ENCODE results near the gene ZNF672.
"Not testable (repeated sequence)": the region's sequence is repeated elsewhere in the genome, so short reads cannot be mapped to it uniquely, and the experiment has no call there.

The ZNF672 gene

DNA sequence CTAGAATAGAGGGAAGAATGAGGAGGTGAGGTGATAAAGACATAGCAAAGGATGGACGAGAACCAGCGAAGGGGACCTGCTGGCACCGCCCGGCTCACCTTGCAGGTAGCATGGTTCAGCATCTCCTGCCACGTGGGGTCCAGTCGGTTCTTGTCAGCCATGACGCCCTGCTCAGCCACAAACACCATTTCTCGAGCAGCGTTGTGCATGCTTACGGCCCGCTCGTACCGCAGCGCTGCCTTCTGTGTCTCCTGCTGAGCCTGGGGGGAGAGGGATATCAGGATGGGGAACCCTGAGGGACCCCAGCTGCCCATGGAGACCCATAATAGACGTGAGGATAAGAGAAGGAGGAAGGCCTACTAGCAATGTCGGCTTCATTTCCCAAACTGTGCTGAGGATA, 23.7 kb upstream of the ZNF672 start:
- no peak for DNase-seq

DNA sequence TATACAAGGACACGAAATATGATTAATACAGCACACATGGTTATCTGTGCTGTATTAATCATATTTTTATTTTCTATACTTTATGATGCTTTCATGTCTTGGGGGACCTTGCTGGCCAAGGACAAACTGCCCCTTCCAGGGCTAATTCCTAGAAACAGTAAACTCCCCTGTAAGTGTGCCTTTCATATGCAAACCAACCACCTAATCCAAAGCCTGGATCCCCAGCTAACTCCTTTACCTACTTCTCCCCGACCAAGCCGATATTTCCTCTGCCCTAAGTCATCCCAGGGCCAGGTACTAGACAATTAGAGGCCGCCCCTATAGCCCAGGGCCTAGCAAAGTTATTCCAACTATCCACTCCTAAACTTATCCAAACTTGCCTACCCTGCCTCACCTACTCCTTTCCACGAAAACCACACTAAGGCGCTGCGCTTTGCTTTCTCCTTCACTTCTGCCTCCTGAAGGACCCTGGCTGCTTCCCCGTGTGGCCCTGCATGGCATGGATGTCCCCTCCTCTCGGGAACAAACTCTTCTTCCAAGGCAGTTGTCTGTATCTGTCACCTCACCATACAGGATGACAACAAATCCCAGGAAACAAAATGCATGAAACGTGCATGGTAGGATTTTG, 22.5 kb upstream of the ZNF672 start:
- no peak for DNase-seq

DNA sequence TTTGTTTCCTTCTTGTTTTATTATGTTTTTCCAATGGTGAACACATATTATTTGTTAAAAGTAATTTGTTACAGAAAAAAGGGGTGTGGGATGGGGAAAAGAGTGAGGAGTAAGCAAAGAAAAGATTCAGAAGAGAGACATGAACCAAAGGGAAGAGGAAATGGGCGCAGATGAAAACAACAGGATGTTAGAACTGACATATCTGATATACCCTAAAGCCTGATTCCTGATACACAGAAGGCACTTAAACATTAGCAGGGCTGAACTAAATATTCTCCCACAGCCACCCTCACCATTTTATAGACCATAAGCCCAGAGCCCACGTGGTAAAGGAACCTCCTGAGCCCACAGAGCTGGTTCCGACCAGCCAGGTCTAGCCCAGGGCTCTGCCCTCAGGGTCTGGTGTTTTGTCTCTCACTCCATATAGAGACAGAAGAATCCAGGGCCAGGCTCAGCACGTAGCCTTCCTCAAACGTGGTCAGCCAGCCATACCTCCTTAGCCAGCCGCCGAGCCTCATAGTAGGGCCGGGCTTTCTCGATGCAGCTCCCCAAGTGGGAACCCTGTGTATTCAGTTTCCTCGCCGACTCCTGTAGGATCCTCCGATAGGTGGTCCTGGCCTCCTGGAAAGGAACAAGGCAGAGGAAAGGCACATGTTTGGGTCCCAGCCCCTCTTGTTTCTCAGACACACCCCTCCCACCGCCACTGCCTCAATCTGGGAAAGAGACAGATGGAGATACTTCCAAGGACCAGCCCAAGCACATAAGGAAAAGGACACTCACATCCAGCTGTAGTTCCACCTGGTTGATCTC, 21.8 kb upstream of the ZNF672 start:
- no peak for DNase-seq

DNA sequence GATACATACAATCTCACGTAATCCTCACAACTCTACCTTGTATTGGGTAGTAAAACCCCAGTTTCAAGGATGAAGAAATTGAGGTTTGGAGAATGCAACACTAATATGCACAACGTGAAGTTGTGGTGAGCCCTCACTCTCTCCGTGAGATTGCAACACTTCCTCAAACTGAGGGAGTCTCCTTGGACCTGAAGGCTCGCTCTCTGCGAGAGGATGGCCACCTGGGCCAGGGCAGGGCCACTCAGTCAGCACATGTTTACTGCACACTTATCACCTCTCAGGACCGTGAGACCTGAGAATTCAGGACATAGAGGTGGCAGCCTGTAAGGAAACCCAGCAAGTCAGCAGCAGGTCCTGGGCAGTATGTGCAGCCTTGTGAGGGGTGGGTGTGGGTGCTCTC, 21.0 kb upstream of the ZNF672 start:
- DNase-seq = no peak

DNA sequence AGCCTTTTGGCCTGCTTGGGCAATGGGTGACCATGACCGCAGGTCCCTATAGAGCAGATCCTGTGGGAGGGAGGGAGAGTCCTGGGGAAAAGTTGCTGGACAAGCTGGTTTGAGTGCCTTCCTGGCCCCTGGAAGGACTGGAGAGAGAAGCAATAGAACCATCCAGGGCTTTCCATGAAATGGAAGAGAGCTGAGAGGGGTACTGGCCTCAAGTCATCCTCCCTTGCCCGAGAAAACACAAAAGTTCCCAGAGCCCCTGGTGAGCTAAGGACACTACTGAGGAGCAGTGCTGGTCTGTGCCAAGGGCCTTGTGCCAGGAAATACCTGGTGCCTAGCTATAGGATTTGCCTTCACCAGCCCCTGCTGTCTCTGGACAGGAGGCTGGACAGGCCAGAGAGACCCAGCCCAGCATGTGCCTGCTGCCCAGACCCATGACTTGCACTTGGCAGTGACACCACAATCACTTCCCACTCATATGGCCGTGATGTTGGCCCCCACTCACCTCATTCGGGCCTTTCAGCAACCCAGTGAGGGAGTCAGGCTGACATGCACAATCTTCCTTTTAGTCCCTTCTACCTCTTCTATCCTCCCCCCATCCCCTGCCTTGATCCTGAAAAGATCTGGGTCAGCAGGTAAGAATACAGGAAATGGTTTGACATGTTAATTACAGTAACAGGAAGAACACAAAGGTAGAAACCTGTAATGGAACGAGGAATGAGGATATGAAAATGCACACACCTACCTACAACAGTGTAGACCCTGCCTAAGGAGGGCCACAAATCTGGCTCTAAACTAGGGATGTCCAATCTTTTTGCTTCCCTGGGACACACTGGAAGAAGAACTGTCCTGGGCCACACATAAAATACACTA, 19.3 kb upstream of the ZNF672 start:
- no peak for DNase-seq

DNA sequence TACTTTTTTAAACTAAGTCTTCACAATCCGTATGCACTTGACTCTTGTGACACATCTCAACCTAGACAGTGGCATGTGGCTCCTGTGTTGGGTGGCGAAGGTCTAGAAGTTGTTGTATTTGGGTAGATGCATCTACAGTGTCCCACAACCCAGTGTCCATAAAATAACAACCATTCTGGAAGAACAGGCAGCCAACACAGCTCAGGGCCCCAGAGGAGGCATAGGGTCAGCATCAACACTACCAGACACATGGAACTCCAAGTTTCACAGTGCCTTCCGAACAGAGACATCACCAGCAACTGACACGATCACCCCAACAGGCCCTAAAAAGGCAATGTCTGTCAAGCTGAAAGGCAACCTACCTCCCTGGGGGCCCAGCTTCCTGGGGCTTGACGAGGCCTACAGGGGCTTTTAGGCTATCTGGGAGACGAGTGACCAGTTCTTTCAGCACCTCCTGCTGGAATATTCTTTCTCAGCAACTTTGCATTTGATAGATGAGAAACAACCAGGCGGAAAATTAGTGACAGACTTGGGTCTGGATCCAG, 17.9 kb upstream of the ZNF672 start:
- no peak for DNase-seq

DNA sequence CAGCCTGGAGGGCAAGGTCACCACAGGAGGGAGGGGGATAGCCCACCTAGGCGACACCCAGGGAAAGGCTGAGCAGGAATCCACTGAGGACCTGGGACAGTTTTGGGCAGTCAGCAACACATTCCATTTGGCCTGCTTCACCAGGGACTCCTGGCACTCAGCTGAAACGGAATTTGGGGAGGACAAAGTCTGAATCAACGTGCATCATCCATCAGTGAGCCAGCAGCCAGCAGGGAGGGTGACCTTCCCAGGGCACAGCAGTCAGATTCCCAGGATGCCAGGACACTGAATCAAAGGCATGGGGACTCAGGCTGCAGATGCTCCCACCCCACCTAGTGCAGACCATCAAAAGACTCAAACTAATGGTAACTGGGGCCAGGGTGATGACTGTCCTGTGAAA, 16.9 kb upstream of the ZNF672 start:
- no peak for DNase-seq

DNA sequence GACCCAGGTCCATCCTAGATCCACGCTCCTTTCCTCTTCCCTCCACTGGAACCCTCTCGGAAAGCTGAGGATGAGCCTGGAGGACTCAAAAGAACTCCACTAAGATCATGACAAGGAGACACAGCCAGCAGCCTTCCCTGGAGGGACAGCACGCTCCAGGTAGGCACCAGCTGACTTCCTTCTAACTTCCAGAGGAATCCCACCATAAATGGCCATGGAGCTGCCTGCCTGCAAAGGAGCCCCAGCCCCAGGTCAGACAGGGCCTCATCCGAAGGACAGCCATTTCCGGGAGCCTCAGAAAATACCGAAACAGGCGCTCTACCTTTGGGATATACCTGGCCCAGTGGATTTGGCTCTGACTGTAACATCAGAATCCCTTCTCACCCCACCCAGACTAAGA, 16.4 kb upstream of the ZNF672 start:
- DNase-seq = no peak

DNA sequence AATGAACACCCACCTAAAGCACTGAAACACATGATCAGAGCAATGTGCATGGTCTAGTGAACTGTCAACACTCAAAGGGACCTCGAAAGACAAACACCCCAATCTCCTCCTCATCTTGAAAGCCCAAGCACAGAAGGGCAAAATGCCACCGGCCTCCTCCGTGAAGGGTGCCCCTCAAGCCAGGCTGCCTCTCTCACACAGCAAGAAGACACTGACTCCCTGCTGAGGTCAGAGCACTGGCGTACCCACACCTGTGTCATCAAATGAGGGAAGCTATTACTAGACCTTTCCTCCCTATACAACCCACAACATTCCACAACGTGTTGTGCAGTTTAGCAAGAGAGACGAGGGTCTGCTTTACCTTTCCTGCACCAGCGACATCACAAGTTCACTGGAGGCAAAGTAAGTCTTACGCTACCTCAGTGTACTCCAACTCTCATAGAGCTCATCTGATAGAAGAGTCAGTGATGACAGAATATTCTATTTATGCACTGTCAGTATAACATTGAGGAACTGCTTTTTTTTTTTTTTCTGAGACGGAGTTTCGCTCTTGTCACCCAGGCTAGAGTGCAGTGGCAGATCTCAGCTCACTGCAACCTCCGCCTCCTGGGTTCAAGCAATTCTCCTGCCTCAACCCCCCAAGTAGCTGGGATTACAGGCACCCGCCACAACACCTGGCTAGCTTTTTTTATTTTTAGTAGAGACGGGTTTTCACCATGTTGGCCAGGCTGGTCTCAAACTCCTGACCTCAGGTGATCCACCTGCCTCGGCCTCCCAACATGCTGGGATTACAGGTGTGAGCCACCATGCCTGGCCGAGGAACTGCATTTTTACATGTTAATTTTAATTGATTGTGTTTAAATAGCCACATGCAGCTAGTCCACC, 15.6 kb upstream of the ZNF672 start:
- DNase-seq = no peak

DNA sequence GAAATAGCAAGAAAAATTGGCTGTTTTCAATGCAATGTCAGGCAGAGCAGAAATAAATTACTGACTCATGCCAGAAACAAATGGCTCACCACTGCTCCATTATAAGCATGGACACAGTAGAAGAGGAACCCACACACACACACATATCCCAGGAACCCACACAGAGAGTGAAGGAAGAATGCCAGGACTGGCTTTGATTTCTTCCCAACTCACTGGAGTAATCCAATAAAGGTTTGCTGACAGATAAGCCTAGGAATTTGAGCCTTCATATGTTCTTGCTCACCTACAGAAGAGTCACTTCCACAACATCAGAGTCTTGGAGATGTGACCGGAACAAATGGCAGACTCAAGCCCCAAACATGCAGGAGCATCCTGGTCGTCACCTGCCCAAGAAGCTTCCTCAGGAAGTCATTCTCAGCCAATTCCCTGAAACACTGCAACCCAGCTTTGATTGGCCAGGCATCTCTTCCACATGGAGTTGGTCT, 14.5 kb upstream of the ZNF672 start:
- DNase-seq = no peak

DNA sequence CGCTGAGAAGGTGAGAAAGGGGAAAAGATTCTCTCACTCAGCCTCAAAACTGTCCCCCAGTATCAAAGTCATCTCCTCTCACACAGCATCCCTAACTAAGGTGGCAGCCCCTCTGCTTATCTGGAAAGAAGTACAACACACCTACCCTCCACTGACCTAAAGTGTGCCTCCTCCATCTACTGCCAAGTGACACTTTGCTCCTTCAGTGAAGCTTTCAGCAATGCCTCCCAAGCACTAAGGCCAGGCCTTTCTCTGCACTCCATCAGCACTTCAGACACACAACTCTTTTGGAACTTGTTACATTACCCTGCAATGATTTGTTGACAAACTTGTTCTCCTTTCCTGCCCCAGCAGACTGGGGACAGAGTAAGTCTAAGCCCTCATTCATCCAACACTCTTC, 13.7 kb upstream of the ZNF672 start:
- no peak for DNase-seq

DNA sequence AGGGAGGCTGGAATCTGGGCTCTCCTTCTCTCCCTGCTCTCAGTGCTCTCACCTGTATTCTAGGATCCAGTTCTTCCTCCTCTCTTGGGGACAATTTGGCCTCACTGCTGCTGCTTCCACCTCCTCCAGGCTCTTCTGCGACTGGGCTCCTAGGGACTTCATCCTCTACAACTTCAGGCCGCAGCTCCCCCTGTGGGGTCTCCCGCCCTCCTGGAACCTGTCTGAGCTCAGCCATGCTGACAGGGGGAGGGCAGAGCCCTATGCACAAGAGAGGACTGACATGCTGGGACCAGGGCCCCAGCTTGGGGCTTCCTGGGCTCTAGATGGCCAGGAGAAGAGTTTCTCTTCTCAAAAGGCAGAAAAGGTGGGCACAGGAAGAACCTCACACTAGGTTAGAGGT, 13.3 kb upstream of the ZNF672 start:
- DNase-seq = no peak

DNA sequence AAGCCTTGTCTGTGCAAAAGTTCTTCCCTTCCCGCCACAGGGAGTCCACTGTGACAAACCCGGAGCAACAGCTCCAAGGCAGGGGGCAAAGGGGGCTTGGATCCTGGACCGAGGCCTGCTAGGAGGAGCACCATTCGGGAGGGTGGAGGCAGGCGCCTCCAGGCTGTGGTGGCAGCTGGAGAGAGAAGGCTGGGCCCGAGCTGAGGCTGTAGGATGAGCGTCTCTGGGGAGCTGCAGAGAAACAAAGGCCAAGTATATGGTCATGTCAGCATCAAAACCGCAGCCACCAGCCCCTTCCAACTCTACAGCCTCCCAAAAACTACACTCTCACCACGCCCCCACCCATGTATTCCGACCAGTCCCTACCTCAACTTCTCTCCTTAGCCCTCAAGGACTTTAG, 12.9 kb upstream of the ZNF672 start:
- DNase-seq = no peak

DNA sequence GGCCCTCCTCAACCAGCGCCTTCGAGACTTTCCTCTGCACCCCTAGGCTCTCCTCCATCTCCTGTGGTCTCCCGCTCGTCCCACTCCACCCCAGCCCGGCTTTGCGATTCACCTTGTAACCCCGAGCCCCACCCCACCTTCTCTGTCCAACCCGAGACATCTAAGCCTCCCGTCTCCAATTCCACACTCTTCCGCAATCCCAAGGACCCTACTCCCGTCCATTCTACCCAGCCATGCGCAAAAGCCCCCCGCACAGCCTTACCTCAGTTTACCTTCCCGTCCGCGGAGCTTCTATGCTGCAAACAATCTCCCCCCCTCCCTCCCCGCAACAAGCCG, 12.5 kb upstream of the ZNF672 start:
- no peak for DNase-seq

DNA sequence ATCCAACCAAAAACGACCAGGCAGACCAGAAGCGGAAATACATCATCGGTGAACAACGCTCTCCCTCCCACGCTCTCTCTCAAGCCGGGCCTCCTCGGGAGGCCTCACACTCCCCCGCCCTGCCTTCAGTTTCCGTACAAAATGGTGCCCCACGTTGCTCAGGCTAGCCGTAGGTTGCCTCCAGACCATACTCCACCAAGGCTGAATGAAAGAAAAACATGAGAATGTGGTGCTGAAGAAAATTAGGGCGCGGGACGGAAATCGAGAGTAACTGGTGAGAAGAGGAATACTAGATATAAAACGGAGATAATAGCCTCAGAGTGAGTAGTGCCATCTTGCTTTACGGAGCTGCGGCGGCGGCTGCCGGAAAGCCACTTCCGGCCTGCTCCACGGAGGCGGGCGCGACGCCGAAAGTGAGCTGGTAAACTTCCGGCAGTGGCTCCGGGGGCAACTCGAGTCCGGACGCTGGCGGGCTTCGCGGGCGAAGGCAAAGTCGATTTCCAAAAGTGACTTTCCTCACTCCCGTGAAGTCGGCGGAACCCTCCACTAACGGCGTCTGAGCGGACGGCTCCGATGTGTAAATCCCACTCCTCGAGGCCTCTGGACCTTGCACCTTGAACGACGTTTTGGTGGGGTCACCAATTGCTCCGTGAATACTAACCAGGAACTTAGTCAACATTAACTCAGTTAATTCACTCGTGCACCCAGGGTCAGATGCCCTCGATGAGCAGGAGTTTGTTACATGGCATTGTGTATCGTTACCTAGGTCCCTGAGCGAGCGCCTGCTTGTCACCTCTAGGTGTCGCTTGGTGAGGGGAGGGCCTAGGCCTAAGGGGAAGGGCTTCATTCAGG, 11.9 kb upstream of the ZNF672 start, which contains the start of gene SH3BP5L:
TSS of gene SH3BP5L (minus strand) at position 7 of the 852 bp plus-strand sequence. CDS start 980 bp downstream, outside the sequence.
- DNase-seq = peak; percentile 98

DNA sequence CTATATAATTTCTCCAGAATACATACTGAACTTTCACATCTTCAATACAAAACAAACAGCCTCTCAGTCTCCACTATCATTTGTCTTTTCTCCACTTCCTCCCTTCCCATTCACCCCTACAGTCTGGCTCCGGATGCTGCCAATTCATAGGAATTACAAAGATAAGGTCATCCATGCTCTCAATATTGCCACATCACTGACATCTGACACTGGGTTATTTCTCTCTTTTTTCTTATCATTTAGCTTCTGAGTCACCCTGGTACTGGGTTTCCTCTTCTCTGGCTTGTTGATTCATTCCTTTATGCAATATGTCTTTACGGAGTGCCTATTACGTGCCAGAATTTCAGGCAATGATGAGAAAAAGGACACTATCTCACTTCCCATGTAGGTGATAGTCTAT, 9.2 kb upstream of the ZNF672 start:
- no peak for DNase-seq

DNA sequence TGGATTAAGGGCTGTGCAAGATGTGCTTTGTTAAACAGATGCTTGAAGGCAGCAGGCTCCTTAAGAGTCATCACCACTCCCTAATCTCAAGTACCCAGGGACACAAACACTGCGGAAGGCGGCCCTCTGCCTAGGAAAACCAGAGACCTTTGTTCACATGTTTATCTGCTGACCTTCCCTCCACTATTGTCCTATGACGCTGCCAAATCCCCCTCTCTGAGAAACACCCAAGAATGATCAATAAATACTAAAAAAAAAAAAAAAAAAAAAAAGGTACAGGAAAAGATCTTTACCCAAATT, 7.4 kb upstream of the ZNF672 start:
- not testable (repeated sequence) for DNase-seq

DNA sequence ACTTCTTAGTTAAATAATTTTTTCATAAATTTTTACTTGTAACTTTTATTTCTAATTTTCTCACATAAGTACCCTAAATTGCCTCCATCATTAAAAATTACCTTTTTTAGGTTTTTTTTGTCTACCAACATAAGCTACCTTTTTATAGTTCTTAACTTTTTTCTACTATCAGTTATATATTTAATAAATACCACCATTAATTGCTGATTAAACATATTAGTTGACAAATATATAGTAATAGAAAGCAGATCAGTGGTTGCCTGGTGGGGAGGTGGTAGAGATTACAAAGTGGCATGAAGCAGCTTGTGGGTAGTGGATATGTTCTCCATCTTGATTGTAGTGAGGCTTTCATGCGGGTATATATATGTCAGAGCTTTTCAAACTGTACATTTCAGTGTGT, 6.2 kb upstream of the ZNF672 start:
- no peak for DNase-seq

DNA sequence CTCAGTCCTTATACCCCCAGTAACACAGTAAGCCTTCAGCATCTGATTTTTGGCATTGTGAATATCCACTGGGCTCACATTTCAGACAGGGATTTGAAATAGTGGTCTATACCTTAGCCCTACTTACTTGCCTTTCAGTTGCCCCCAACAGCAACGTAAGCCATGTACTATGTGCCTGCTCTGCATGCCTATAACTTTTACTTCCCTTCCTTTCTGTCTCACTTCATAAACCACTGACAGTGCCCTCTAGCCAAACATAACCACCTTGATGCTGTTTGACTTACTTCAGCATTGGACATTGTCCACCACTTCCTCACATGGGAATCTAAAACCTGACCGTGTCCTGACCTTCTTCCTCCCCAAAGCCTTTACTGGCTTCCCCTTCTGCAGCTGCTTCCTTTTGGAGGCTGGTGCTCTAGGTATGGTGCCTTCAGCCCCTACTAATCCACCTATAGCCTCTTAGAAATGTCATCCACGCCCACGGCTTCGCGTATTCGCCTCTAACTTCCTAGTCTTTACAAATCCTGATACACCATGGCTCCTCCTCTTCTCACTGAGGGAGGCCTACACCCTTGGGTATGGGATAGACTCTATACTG, 3.6 kb upstream of the ZNF672 start:
- DNase-seq = no peak

DNA sequence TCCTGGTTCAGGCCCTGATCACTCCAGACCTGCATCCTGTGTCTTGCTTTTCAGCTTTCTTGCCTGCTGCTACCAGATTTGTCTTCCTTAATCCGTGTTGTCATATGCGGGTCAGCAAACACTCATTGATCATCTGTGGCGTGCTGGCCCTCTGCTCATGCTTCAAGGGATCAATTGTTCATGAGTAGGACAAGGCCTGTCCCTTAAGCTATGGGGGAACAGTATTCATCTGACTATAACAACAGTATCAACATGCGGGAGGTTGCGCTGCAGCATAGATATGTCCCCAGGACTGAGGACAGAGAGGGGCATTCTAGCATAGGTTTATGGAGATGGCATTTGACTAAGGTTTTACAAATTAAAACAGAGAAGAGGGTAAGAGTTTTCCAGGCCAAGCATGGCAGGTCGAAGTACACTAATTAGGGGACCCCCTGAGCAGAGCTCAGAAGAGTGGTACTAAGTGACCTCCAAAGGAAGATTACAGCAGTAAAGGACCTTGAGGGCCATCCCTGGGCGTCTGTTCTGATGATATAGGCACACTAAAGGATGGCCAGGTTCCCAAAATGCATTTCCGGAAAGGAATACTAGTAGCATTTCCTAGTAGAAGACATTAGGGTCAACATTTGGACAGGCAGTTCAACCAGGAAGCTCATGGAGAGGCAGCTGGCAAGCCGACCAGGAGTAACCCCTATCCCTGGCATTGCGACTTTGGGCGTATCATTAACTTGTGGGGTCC, 811 bp upstream of the ZNF672 start:
- no peak for DNase-seq
